ENCODE measurements around the gene ACOT9.

DNA sequence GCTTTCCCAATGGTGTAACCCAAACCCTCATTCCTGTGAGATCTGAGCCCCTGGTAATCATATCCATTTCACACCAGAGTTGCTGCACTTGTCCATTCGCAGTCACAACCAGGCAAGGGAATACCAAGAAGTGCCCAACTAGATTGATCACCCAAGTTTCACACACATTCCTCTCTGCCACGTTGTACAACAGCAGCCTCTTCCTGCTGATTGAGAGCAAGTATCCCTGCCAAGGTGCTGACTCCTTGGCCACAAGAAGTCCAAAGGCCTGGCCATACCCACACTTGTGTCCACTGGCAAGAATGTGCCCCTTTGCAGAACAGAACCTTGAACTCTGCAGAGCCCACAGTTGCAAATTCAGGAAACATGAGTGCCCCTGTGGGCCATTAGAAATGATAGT, 6.5 kb upstream of the ACOT9 start:
- no peak for TF ChIP-seq POLR2A (IDR thresholded peaks at IDR 0.05)
- TF ChIP-seq CTCF (IDR thresholded peaks at IDR 0.05) = no peak

All from lower leg skin (tissue), 3 donors.